HEK293 (cell line): Measurements from ENCODE around the gene IL36RN.

ENCODE experiments used
- CTCF ChIP-seq: fragments of 450-650 bp; formaldehyde crosslinking; IDR thresholded peaks from 2 replicates; pipeline ENCODE4 v1.5.1; 2016; ENCODE audit warnings: missing biosample characterization, missing genetic modification characterization
- SETDB1 ChIP-seq: IDR thresholded peaks from one replicate; pipeline ENCODE4 v1.6.1; 2017; ENCODE audit warnings: mild to moderate bottlenecking, low read length, moderate library complexity, mixed read lengths; ENCODE audit not compliant: insufficient read length
- YY1 ChIP-seq: fragments of 450-650 bp; formaldehyde crosslinking; IDR thresholded peaks from 2 replicates; pipeline ENCODE4 v1.5.1; 2018; ENCODE audit warnings: missing biosample characterization, missing genetic modification characterization
- ZBTB21 ChIP-seq: fragments of 450-650 bp; formaldehyde crosslinking; IDR thresholded peaks from 2 replicates; pipeline ENCODE4 v1.5.1; 2017; ENCODE audit warnings: missing biosample characterization, missing genetic modification characterization
- ZBTB49 ChIP-seq: fragments of 450-650 bp; formaldehyde crosslinking; IDR thresholded peaks from 2 replicates; pipeline ENCODE4 v1.5.1; 2016; ENCODE audit warnings: missing biosample characterization, missing genetic modification characterization, low read depth
- ZNF214 ChIP-seq: fragments of 450-650 bp; formaldehyde crosslinking; IDR thresholded peaks from 2 replicates; pipeline ENCODE4 v1.5.1; 2017; ENCODE audit warnings: missing biosample characterization, mild to moderate bottlenecking, missing genetic modification characterization, borderline replicate concordance
- ZNF274 ChIP-seq, 2 experiments: fragments of 200-500 bp in 1 of 2; fragments of 450-650 bp in 1 of 2; sonication (Bioruptor generic) in 1 of 2; formaldehyde crosslinking in 1 of 2; IDR thresholded peaks; 2 replicates each; pipeline versions ENCODE4 v1.5.1 to v1.6.1; 2014 to 2016; ENCODE audit warnings: borderline replicate concordance in 1 of 2, inconsistent platforms in 1 of 2, low read length in 1 of 2, missing biosample characterization in 1 of 2, missing genetic modification characterization in 1 of 2
- ZSCAN5A ChIP-seq: fragments of 450-650 bp; formaldehyde crosslinking; IDR thresholded peaks from 2 replicates; pipeline ENCODE4 v1.5.1; 2016; ENCODE audit warnings: missing biosample characterization, missing genetic modification characterization

- TF ChIP-seq CTCF (no peak), ZNF274 (IDR thresholded peaks at IDR 0.05; ENCODE audit: low read length) (no peak), ZNF274 (tag by site-specific recombination; IDR thresholded peaks at IDR 0.05; ENCODE audit: borderline replicate concordance) (no peak), SETDB1 (no peak), YY1 (tag by site-specific recombination) (no peak), ZBTB21 (tag by site-specific recombination) (no peak), ZSCAN5A (tag by site-specific recombination) (no peak), ZBTB49 (tag by site-specific recombination) (no peak), ZNF214 (no peak)
Measured at GRCh38 chr2:113103277-113103676, 44.3 kb downstream of the IL36RN start.
